H1 (cell line): ENCODE measurements around the gene RAB5A.

ENCODE experiments used
- CTCF ChIP-seq, 3 experiments: IDR thresholded peaks; 1 replicate in 2 of 3; 2 replicates in 1 of 3; pipeline versions ENCODE4 v1.5.1 to v1.6.1; 2011; ENCODE audit warnings: low read length in 3 of 3, mild to moderate bottlenecking in 3 of 3, inconsistent platforms in 2 of 3, low read depth in 1 of 3, moderate library complexity in 1 of 3; ENCODE audit not compliant: insufficient read depth in 1 of 3; ENCODE audit errors: control extremely low read depth in 1 of 3
- EP300 ChIP-seq, 2 experiments: IDR thresholded peaks; 1 replicate in 1 of 2; 2 replicates in 1 of 2; pipeline ENCODE4 v1.6.1; 2011 to 2012; ENCODE audit warnings: low read depth in 2 of 2, low read length in 2 of 2, mild to moderate bottlenecking in 2 of 2, borderline replicate concordance in 1 of 2, inconsistent platforms in 1 of 2, moderate library complexity in 1 of 2
- EZH2 ChIP-seq: fragments of 200-600 bp; sonication (generic); IDR thresholded peaks from 2 replicates; pipeline ENCODE4 v1.7.1; 2012; ENCODE audit warnings: low read depth, mild to moderate bottlenecking, moderate library complexity, low read length, inconsistent platforms; ENCODE audit not compliant: severe bottlenecking
- FOSL1 ChIP-seq: IDR thresholded peaks from 2 replicates; pipeline ENCODE4 v1.6.1; 2011; ENCODE audit warnings: mild to moderate bottlenecking, low read depth, low read length, moderate library complexity; ENCODE audit not compliant: insufficient read depth
- GABPA ChIP-seq: IDR thresholded peaks from 2 replicates; pipeline ENCODE4 v1.6.1; 2011; ENCODE audit warnings: mild to moderate bottlenecking, low read length, moderate library complexity, borderline replicate concordance; ENCODE audit not compliant: insufficient read depth
- JUN ChIP-seq: IDR thresholded peaks from 2 replicates; pipeline ENCODE4 v1.6.1; 2011; ENCODE audit warnings: low read depth, mild to moderate bottlenecking, improper control_type of control experiment, low read length
- MAX ChIP-seq: IDR thresholded peaks from 2 replicates; pipeline ENCODE4 v1.6.1; 2012; ENCODE audit warnings: inconsistent platforms
- RFX5 ChIP-seq: IDR thresholded peaks from 2 replicates; pipeline ENCODE4 v1.6.1; 2011; ENCODE audit warnings: low read depth, low read length, improper control_type of control experiment, borderline replicate concordance
- TAF1 ChIP-seq: IDR thresholded peaks from 2 replicates; pipeline ENCODE4 v1.6.1; 2011; ENCODE audit warnings: mild to moderate bottlenecking, low read depth, low read length
- TBP ChIP-seq: IDR thresholded peaks from 2 replicates; pipeline ENCODE4 v1.6.1; 2011; ENCODE audit warnings: low read depth, low read length, improper control_type of control experiment

DNA sequence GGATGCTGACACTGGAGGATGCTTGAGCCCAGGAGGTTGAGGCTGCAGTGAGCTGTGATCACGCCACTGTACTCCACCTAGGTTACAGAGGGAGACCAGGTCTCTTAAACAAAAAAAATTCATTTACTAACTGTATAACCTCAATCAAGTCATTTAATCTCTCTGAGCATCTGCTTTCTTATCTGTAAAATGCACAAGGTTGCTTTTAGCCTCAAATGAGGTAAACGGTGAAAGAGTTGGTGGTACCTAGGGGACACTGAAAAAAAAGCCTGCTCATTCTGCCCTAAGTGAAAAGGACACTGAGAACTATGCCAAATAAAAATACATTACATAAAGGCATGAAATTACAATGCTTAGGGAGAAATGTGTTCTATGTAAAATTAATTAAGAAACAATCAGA lies 61.7 kb downstream of the RAB5A start:
- no peak for TF ChIP-seq TBP
- TF ChIP-seq MAX: no peak
- TF ChIP-seq EZH2: no peak
- no peak for TF ChIP-seq JUN
- no peak for TF ChIP-seq CTCF (IDR thresholded peaks at IDR 0.05; ENCODE audit: control extremely low read depth in 1 of 3, insufficient read depth in 1 of 3, low read depth in 1 of 3, low read length in 3 of 3)
- no peak for TF ChIP-seq GABPA
- TF ChIP-seq EP300 (IDR thresholded peaks at IDR 0.05; ENCODE audit: borderline replicate concordance in 1 of 2, low read depth in 2 of 2, low read length in 2 of 2): no peak
- TF ChIP-seq RFX5: no peak
- no peak for TF ChIP-seq TAF1
- TF ChIP-seq FOSL1: no peak
